Liver (tissue), 9 donors: ENCODE measurements around the gene NMRAL1. TPM values are rescaled to one million over a fixed set of nuclear protein-coding genes. Genes with fewer than 3 reads are reported as not detected.
A peak's percentile ranks its signal among the peaks of the same experiment; 100 is the strongest.

Source experiments
- DNase-seq: peaks from one replicate; pipeline ENCODE4 v3.0.0-alpha.2; 2017; ENCODE audit warnings: low spot score
- H3K27ac ChIP-seq, 2 donors: one replicate each; pipeline ENCODE4 v1.7.0; 2013; ENCODE audit warnings: inconsistent platforms in 2 of 2, low read length in 2 of 2, control low read depth in 1 of 2, low read depth in 1 of 2, mild to moderate bottlenecking in 1 of 2
- H3K27me3 ChIP-seq, 4 donors: one replicate each; pipeline versions ENCODE4 v1.6.1 to v1.7.0; 2013; ENCODE audit warnings: low read length in 3 of 4, inconsistent platforms in 1 of 4, mild to moderate bottlenecking in 1 of 4, moderate library complexity in 1 of 4; ENCODE audit not compliant: control insufficient read depth in 4 of 4, insufficient read depth in 4 of 4
- H3K36me3 ChIP-seq, 4 donors: one replicate each; pipeline versions ENCODE4 v1.6.1 to v1.7.0; 2013; ENCODE audit warnings: low read length in 3 of 4, mild to moderate bottlenecking in 3 of 4, low read depth in 1 of 4, moderate library complexity in 1 of 4; ENCODE audit not compliant: control insufficient read depth in 4 of 4, insufficient read depth in 3 of 4
- H3K4me1 ChIP-seq, 4 donors: one replicate each; pipeline versions ENCODE4 v1.6.1 to v1.7.0; 2013; ENCODE audit warnings: low read length in 3 of 4, mild to moderate bottlenecking in 3 of 4, moderate library complexity in 1 of 4; ENCODE audit not compliant: control insufficient read depth in 4 of 4, insufficient read depth in 4 of 4
- H3K4me3 ChIP-seq, 3 donors: one replicate each; pipeline versions ENCODE4 v1.6.1 to v1.7.0; 2013; ENCODE audit warnings: low read length in 3 of 3, control low read depth in 1 of 3, low read depth in 1 of 3, mild to moderate bottlenecking in 1 of 3
- H3K9ac ChIP-seq, 2 donors: one replicate each; pipeline ENCODE4 v1.7.0; 2013; ENCODE audit warnings: low read length in 2 of 2, mild to moderate bottlenecking in 2 of 2, moderate library complexity in 2 of 2, control low read depth in 1 of 2, low read depth in 1 of 2
- H3K9me3 ChIP-seq, 4 donors: one replicate each; pipeline versions ENCODE4 v1.6.1 to v1.7.0; 2013; ENCODE audit warnings: low read length in 3 of 4; ENCODE audit not compliant: control insufficient read depth in 4 of 4
- EGR1 ChIP-seq, 2 donors: IDR thresholded peaks; 2 replicates each; pipeline ENCODE4 v1.6.1; 2016 to 2018; ENCODE audit warnings: antibody characterized with exemption in 2 of 2, low read depth in 2 of 2
- FOXA1 ChIP-seq: IDR thresholded peaks from 2 replicates; pipeline ENCODE4 v1.6.1; 2016; ENCODE audit warnings: antibody characterized with exemption
- FOXA2 ChIP-seq: IDR thresholded peaks from 2 replicates; pipeline ENCODE4 v1.6.1; 2016; ENCODE audit warnings: antibody characterized with exemption
- JUND ChIP-seq, 2 donors: IDR thresholded peaks; 2 replicates each; pipeline ENCODE4 v1.6.1; 2016; ENCODE audit warnings: antibody characterized with exemption in 2 of 2
- NR2F2 ChIP-seq: IDR thresholded peaks from 2 replicates; pipeline ENCODE4 v1.6.1; 2016; ENCODE audit warnings: antibody characterized with exemption
- RAD21 ChIP-seq, 2 donors: IDR thresholded peaks; 2 replicates each; pipeline ENCODE4 v1.6.1; 2016; ENCODE audit warnings: antibody characterized with exemption in 2 of 2, mild to moderate bottlenecking in 2 of 2
- TAF1 ChIP-seq: conservative IDR thresholded peaks from 2 replicates; pipeline ENCODE4 v1.6.1; 2016; ENCODE audit warnings: antibody characterized with exemption, mild to moderate bottlenecking
- YY1 ChIP-seq: IDR thresholded peaks from 2 replicates; pipeline ENCODE4 v1.6.1; 2016; ENCODE audit warnings: antibody characterized with exemption, mild to moderate bottlenecking
- WGBS: extraction: QIAGEN DNeasy Blood & Tissue Kit; methylation state at CpG from one replicate; pipeline ENCODE4 v1.1.7; 2013; 5-methylcytosine and 5-hydroxymethylcytosine counted together
- polyA plus RNA-seq, 2 donors: library from polyadenylated mRNA; stranded (reverse) in 1 of 2; unstranded in 1 of 2; fragments of 200-250 nt in 1 of 2; fragments of >200 nt in 1 of 2; fragmentation: Nextera tagmentation in 1 of 2; extraction: Ambion mirVana in 1 of 2; gene quantifications; one replicate each; pipeline versions ENCODE4 v1.2.1 to v1.2.3, GENCODE V29; 2013 to 2015
- total RNA-seq, 2 donors: library from RNA; depleted of rRNA; stranded (reverse); fragments of >200 nt; gene quantifications; one replicate each; pipeline ENCODE4 v1.2.3, GENCODE V29; 2014
- TF ChIP-seq, protein P1 (sequence below): IDR thresholded peaks from 2 replicates; pipeline ENCODE4 v1.6.1; 2016; ENCODE audit warnings: antibody characterized with exemption
- TF ChIP-seq, protein P2 (sequence below): IDR thresholded peaks from 2 replicates; pipeline ENCODE4 v1.6.1; 2016; ENCODE audit warnings: antibody characterized with exemption
- TF ChIP-seq, protein P3 (sequence below): IDR thresholded peaks from 2 replicates; pipeline ENCODE4 v1.6.1; 2016; ENCODE audit warnings: antibody characterized with exemption, mild to moderate bottlenecking
- TF ChIP-seq, protein P4 (sequence below): fragments of 150-350 bp; IDR thresholded peaks from 2 replicates; pipeline ENCODE4 v1.5.1; 2017; ENCODE audit warnings: improper control_type of control experiment, low read depth, low read length; ENCODE audit not compliant: missing input control
- donor health status: healthy.
- donor health status: healthy.
- donor health status: healthy.
- donor health status: healthy.
- donor health status: healthy.

The NMRAL1 gene
- total and polyA plus RNA-seq, 4 donors = 20.1 to 45.4 (median 28.3) TPM

DNA sequence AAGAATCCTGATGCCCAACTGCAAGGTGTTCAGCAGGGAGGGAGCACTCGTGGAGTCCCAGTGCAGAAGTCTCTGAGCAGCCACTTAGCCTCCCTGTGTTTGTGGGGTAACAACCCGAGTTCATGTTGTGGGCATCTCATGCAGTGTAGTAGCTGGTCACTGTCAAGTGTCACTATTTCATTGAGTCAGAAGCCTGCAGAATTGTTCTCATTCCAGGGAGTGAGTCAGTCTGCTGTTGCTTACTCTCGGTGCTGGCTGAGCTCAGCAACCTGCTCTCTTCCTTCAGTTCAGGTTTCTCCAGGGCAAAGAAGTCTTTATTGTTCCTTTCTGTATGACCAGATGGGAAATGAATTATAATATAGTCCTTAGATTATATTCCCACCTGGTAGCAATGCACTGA, 25.8 kb upstream of the NMRAL1 start:
- Histone ChIP-seq H3K9ac (no peak overlapping the region), H3K4me1 (peaks cover 7 to 20% (median 8%) of the 10 kb centered on the region in 4 donors), H3K27me3 (no peaks in the 10 kb centered on the region), H3K9me3 (no peaks in the 10 kb centered on the region), H3K36me3 (peaks cover 0 to 3% (median 1%) of the 10 kb centered on the region in 4 donors), H3K27ac (no peak overlapping the region), H3K4me3 (no peak overlapping the region)
- 73% methylated on average over 3 of the region's 3 CpGs for WGBS
- TF ChIP-seq TAF1 (no peak), FOXA1 (no peak), EGR1 (IDR thresholded peaks at IDR 0.05; ENCODE audit: low read depth in 2 of 2) (no peak), RAD21 (IDR thresholded peaks at IDR 0.05) (no peak), FOXA2 (no peak), JUND (IDR thresholded peaks at IDR 0.05) (peak in 1 of 2 donors; percentile 33), NR2F2 (no peak)
- TF ChIP-seq, protein P1, sequence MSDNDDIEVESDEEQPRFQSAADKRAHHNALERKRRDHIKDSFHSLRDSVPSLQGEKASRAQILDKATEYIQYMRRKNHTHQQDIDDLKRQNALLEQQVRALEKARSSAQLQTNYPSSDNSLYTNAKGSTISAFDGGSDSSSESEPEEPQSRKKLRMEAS = no peak
- TF ChIP-seq, protein P2, sequence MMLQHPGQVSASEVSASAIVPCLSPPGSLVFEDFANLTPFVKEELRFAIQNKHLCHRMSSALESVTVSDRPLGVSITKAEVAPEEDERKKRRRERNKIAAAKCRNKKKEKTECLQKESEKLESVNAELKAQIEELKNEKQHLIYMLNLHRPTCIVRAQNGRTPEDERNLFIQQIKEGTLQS = no peak
- DNase-seq = no peak

DNA sequence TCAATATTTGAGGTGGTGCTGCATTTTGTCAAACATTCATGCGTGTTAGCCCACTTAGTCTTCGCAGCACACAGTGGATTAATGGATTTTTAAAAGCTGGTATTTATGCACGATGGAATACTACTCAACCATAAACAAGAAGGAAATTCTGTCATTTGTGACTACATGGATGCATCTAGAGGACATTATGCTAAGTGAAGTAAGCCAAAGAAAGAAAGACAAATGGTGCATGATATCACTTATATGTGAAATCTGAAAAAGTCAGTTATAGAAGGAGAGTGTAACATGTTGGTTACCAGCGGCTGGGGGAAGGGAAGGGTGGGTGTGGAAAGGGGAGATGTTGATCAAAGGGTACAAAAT, 24.8 kb upstream of the NMRAL1 start:
- Histone ChIP-seq H3K27ac (no peak overlapping the region), H3K4me1 (peaks cover 7 to 20% (median 8%) of the 10 kb centered on the region in 4 donors), H3K36me3 (peaks cover 0 to 3% (median 1%) of the 10 kb centered on the region in 4 donors), H3K9ac (no peak overlapping the region), H3K9me3 (no peaks in the 10 kb centered on the region), H3K4me3 (no peak overlapping the region), H3K27me3 (no peaks in the 10 kb centered on the region)
- 97% methylated on average over 4 of the region's 4 CpGs for WGBS
- TF ChIP-seq, protein P3, sequence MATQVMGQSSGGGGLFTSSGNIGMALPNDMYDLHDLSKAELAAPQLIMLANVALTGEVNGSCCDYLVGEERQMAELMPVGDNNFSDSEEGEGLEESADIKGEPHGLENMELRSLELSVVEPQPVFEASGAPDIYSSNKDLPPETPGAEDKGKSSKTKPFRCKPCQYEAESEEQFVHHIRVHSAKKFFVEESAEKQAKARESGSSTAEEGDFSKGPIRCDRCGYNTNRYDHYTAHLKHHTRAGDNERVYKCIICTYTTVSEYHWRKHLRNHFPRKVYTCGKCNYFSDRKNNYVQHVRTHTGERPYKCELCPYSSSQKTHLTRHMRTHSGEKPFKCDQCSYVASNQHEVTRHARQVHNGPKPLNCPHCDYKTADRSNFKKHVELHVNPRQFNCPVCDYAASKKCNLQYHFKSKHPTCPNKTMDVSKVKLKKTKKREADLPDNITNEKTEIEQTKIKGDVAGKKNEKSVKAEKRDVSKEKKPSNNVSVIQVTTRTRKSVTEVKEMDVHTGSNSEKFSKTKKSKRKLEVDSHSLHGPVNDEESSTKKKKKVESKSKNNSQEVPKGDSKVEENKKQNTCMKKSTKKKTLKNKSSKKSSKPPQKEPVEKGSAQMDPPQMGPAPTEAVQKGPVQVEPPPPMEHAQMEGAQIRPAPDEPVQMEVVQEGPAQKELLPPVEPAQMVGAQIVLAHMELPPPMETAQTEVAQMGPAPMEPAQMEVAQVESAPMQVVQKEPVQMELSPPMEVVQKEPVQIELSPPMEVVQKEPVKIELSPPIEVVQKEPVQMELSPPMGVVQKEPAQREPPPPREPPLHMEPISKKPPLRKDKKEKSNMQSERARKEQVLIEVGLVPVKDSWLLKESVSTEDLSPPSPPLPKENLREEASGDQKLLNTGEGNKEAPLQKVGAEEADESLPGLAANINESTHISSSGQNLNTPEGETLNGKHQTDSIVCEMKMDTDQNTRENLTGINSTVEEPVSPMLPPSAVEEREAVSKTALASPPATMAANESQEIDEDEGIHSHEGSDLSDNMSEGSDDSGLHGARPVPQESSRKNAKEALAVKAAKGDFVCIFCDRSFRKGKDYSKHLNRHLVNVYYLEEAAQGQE = no peak
- TF ChIP-seq, protein P2 = no peak
- TF ChIP-seq, protein P1 = no peak
- no peak for TF ChIP-seq EGR1 (IDR thresholded peaks at IDR 0.05; ENCODE audit: low read depth in 2 of 2)
- TF ChIP-seq RAD21 (IDR thresholded peaks at IDR 0.05) = no peak
- TF ChIP-seq, protein P4, sequence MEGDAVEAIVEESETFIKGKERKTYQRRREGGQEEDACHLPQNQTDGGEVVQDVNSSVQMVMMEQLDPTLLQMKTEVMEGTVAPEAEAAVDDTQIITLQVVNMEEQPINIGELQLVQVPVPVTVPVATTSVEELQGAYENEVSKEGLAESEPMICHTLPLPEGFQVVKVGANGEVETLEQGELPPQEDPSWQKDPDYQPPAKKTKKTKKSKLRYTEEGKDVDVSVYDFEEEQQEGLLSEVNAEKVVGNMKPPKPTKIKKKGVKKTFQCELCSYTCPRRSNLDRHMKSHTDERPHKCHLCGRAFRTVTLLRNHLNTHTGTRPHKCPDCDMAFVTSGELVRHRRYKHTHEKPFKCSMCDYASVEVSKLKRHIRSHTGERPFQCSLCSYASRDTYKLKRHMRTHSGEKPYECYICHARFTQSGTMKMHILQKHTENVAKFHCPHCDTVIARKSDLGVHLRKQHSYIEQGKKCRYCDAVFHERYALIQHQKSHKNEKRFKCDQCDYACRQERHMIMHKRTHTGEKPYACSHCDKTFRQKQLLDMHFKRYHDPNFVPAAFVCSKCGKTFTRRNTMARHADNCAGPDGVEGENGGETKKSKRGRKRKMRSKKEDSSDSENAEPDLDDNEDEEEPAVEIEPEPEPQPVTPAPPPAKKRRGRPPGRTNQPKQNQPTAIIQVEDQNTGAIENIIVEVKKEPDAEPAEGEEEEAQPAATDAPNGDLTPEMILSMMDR = no peak
- no peak for TF ChIP-seq FOXA1
- TF ChIP-seq YY1 = no peak
- no peak for DNase-seq
